Parathyroid adenoma (tissue), 2 donors: ENCODE results near the gene ZMYND15.

Experiments used
- H2AFZ ChIP-seq: fragments of 300-600 bp; sonication (generic); one replicate; pipeline ENCODE4 v1.7.0; 2017; ENCODE audit warnings: antibody characterized with exemption, mild to moderate bottlenecking
- H3K27ac ChIP-seq: fragments of 300-600 bp; sonication (generic); one replicate; pipeline ENCODE4 v1.7.0; 2017
- H3K27me3 ChIP-seq: fragments of 300-600 bp; sonication (generic); one replicate; pipeline ENCODE4 v1.7.0; 2017; ENCODE audit warnings: low read length; ENCODE audit not compliant: control insufficient read depth, insufficient read depth
- H3K36me3 ChIP-seq: fragments of 300-600 bp; sonication (generic); one replicate; pipeline ENCODE4 v1.7.0; 2017; ENCODE audit warnings: low read length; ENCODE audit not compliant: control insufficient read depth, insufficient read depth
- H3K4me1 ChIP-seq: fragments of 300-600 bp; sonication (generic); one replicate; pipeline ENCODE4 v1.7.0; 2017; ENCODE audit warnings: control low read depth
- H3K4me2 ChIP-seq: fragments of 300-600 bp; sonication (generic); one replicate; pipeline ENCODE4 v1.7.0; 2017; ENCODE audit warnings: low read length
- H3K4me3 ChIP-seq: fragments of 300-600 bp; sonication (generic); one replicate; pipeline ENCODE4 v1.7.0; 2017; ENCODE audit warnings: low read depth, low read length
- H3K79me2 ChIP-seq: fragments of 300-600 bp; sonication (generic); one replicate; pipeline ENCODE4 v1.7.0; 2017; ENCODE audit warnings: control low read depth
- H3K9ac ChIP-seq: fragments of 300-600 bp; sonication (generic); one replicate; pipeline ENCODE4 v1.7.0; 2017; ENCODE audit warnings: mild to moderate bottlenecking
- H3K9me3 ChIP-seq: fragments of 300-600 bp; sonication (generic); one replicate; pipeline ENCODE4 v1.7.0; 2017; ENCODE audit warnings: low read length; ENCODE audit not compliant: control insufficient read depth
- TF ChIP-seq, protein P1 (sequence below): fragments of 300-600 bp; sonication (generic); IDR thresholded peaks from one replicate; pipeline ENCODE4 v1.7.0; 2017; ENCODE audit warnings: antibody characterized with exemption, mild to moderate bottlenecking
- donor health status: primary hyperparathyroidism.

Gene ZMYND15

GRCh38 chr17:4735876-4736651 lies 3.6 kb upstream of the ZMYND15 start:
- H3K4me1 ChIP-seq = peaks cover 5% of the 10 kb centered on the region
- no peaks in the 10 kb centered on the region for H3K27me3 ChIP-seq
- H3K79me2 ChIP-seq = no peaks in the 10 kb centered on the region
- no peak overlapping the region for H2AFZ ChIP-seq
- no peak overlapping the region for H3K4me3 ChIP-seq
- H3K4me2 ChIP-seq = no peak overlapping the region
- no peaks in the 10 kb centered on the region for H3K36me3 ChIP-seq
- TF ChIP-seq, protein P1, sequence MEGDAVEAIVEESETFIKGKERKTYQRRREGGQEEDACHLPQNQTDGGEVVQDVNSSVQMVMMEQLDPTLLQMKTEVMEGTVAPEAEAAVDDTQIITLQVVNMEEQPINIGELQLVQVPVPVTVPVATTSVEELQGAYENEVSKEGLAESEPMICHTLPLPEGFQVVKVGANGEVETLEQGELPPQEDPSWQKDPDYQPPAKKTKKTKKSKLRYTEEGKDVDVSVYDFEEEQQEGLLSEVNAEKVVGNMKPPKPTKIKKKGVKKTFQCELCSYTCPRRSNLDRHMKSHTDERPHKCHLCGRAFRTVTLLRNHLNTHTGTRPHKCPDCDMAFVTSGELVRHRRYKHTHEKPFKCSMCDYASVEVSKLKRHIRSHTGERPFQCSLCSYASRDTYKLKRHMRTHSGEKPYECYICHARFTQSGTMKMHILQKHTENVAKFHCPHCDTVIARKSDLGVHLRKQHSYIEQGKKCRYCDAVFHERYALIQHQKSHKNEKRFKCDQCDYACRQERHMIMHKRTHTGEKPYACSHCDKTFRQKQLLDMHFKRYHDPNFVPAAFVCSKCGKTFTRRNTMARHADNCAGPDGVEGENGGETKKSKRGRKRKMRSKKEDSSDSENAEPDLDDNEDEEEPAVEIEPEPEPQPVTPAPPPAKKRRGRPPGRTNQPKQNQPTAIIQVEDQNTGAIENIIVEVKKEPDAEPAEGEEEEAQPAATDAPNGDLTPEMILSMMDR = no peak
- no peak overlapping the region for H3K9ac ChIP-seq
- H3K9me3 ChIP-seq = no peaks in the 10 kb centered on the region
- H3K27ac ChIP-seq = no peak overlapping the region

- no peaks in the 10 kb centered on the region for H3K27me3 ChIP-seq
- H3K9ac ChIP-seq = peak overlapping the region; percentile 89
- peak overlapping the region; percentile 97 for H3K4me2 ChIP-seq
- H3K79me2 ChIP-seq = no peaks in the 10 kb centered on the region
- H2AFZ ChIP-seq = peak overlapping the region; percentile 99
- peak overlapping the region; percentile 85 for H3K4me3 ChIP-seq
- H3K9me3 ChIP-seq = no peaks in the 10 kb centered on the region
- no peaks in the 10 kb centered on the region for H3K36me3 ChIP-seq
- H3K27ac ChIP-seq = peak overlapping the region; percentile 77
- H3K4me1 ChIP-seq = peaks cover 5% of the 10 kb centered on the region
- TF ChIP-seq, protein P1 = no peak
These were observed 1.2 kb upstream of the ZMYND15 start for GRCh38 chr17:4738136-4739121.

DNA sequence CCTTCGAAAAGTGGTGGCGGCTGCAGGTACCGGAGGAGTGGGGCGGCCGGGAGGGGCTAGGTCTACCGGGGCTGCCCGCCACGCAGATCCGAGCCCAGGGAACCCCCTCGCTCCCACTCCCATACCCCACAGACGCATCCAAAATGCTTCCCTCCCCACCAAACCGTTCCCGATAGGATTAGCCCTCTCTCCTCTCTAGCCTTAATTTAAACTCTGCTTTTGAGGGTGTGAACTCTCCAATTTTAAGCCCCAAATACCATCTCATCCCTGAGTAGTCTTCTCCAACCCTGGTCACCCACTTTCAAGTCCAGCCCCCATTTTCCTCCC lies 355 bp downstream of the ZMYND15 start:
- peaks cover 5% of the 10 kb centered on the region for H3K4me1 ChIP-seq
- no peaks in the 10 kb centered on the region for H3K36me3 ChIP-seq
- H3K9me3 ChIP-seq = no peaks in the 10 kb centered on the region
- H2AFZ ChIP-seq = peak overlapping the region; percentile 99
- H3K4me3 ChIP-seq = peak overlapping the region; percentile 85
- TF ChIP-seq, protein P1 = no peak
- no peaks in the 10 kb centered on the region for H3K27me3 ChIP-seq
- no peak overlapping the region for H3K9ac ChIP-seq
- no peaks in the 10 kb centered on the region for H3K79me2 ChIP-seq
- no peak overlapping the region for H3K27ac ChIP-seq
- H3K4me2 ChIP-seq = peak overlapping the region; percentile 97

DNA sequence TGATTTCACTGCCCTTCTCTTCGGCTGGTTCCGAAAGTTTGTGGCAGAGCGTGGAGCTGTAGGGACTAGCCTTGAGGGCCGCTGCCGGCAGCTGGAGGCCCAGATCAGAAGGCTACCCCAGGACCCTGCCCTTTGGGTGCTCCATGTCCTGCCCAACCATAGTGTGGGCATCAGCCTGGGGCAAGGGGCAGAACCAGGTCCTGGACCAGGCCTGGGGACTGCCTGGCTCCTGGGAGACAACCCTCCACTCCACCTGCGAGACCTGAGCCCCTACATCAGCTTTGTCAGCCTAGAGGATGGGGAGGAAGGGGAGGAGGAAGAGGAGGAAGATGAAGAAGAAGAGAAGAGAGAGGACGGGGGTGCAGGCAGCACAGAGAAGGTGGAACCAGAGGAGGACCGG lies 951 bp downstream of the ZMYND15 start:
- no peak overlapping the region for H2AFZ ChIP-seq
- H3K36me3 ChIP-seq = no peaks in the 10 kb centered on the region
- H3K4me3 ChIP-seq = no peak overlapping the region
- H3K9ac ChIP-seq = no peak overlapping the region
- H3K27me3 ChIP-seq = no peaks in the 10 kb centered on the region
- TF ChIP-seq, protein P1 = no peak
- peaks cover 5% of the 10 kb centered on the region for H3K4me1 ChIP-seq
- no peak overlapping the region for H3K4me2 ChIP-seq
- H3K9me3 ChIP-seq = no peaks in the 10 kb centered on the region
- H3K27ac ChIP-seq = no peak overlapping the region
- no peaks in the 10 kb centered on the region for H3K79me2 ChIP-seq
